Measurements from ENCODE around the gene UNC5B. TPM values are rescaled to one million over a fixed set of nuclear protein-coding genes. Genes with fewer than 3 reads are reported as not detected.

The UNC5B gene
- total RNA-seq, 1 donor, result 9.9 TPM

GRCh38 chr10:71297343-71297742 is 85.0 kb downstream of the UNC5B start:
- no peak for TF ChIP-seq CTCF (IDR thresholded peaks at IDR 0.05; ENCODE audit: insufficient read depth, low read depth, low read length)
- DNase-seq (ENCODE audit: low read depth), result no peak
- H3K4me3 ChIP-seq (ENCODE audit: low read depth, low read length), result no peak overlapping the region

GRCh38 chr10:71299071-71299785 is 86.9 kb downstream of the UNC5B start:
- no peak for TF ChIP-seq CTCF (IDR thresholded peaks at IDR 0.05; ENCODE audit: insufficient read depth, low read depth, low read length)
- H3K4me3 ChIP-seq (ENCODE audit: low read depth, low read length), result no peak overlapping the region
- no peak for DNase-seq (ENCODE audit: low read depth)

GRCh38 chr10:71300555-71301370 is 88.4 kb downstream of the UNC5B start:
- DNase-seq (ENCODE audit: low read depth), result no peak
- no peak overlapping the region for H3K4me3 ChIP-seq (ENCODE audit: low read depth, low read length)

GRCh38 chr10:71301371-71301916 is 89.1 kb downstream of the UNC5B start:
- no peak for DNase-seq (ENCODE audit: low read depth)
- no peak for TF ChIP-seq CTCF (IDR thresholded peaks at IDR 0.05; ENCODE audit: insufficient read depth, low read depth, low read length)
- H3K4me3 ChIP-seq (ENCODE audit: low read depth, low read length), result no peak overlapping the region

More at GRCh38 chr10:71300555-71301370, 88.4 kb downstream of the UNC5B start:
- TF ChIP-seq CTCF (IDR thresholded peaks at IDR 0.05; ENCODE audit: insufficient read depth, low read depth, low read length), result no peak

- no peak for DNase-seq (ENCODE audit: low read depth)
- H3K4me3 ChIP-seq (ENCODE audit: low read depth, low read length), result no peak overlapping the region
- no peak for TF ChIP-seq CTCF (IDR thresholded peaks at IDR 0.05; ENCODE audit: insufficient read depth, low read depth, low read length)
These were observed 90.1 kb downstream of the UNC5B start for GRCh38 chr10:71302451-71302850.

GRCh38 chr10:71302874-71303568 is 90.7 kb downstream of the UNC5B start:
- peak; percentile 50 for TF ChIP-seq CTCF (IDR thresholded peaks at IDR 0.05; ENCODE audit: insufficient read depth, low read depth, low read length)
- DNase-seq (ENCODE audit: low read depth), result peak; percentile 53
- no peak overlapping the region for H3K4me3 ChIP-seq (ENCODE audit: low read depth, low read length)

Measured in fibroblast of villous mesenchyme (primary cell).